ENCODE data around the gene LDHB. TPM values are rescaled to one million over a fixed set of nuclear protein-coding genes. Genes with fewer than 3 reads are reported as not detected.
"Not testable (repeated sequence)": the region's sequence is repeated elsewhere in the genome, so short reads cannot be mapped to it uniquely, and the experiment has no call there.

Gene LDHB
- total and polyA plus RNA-seq, 2 experiments from 2014 or later = 842 to 1,792 TPM

GRCh38 chr12:21598651-21599050 is 59.0 kb downstream of the LDHB start:
- no peaks in the 10 kb centered on the region for H3K4me1 ChIP-seq (ENCODE audit: low read depth)
- no peak for DNase-seq (ENCODE audit: low read depth in 1 of 2, low spot score in 1 of 2)
- no peak overlapping the region for H3K4me3 ChIP-seq
- TF ChIP-seq, protein P1, sequence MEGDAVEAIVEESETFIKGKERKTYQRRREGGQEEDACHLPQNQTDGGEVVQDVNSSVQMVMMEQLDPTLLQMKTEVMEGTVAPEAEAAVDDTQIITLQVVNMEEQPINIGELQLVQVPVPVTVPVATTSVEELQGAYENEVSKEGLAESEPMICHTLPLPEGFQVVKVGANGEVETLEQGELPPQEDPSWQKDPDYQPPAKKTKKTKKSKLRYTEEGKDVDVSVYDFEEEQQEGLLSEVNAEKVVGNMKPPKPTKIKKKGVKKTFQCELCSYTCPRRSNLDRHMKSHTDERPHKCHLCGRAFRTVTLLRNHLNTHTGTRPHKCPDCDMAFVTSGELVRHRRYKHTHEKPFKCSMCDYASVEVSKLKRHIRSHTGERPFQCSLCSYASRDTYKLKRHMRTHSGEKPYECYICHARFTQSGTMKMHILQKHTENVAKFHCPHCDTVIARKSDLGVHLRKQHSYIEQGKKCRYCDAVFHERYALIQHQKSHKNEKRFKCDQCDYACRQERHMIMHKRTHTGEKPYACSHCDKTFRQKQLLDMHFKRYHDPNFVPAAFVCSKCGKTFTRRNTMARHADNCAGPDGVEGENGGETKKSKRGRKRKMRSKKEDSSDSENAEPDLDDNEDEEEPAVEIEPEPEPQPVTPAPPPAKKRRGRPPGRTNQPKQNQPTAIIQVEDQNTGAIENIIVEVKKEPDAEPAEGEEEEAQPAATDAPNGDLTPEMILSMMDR (IDR thresholded peaks at IDR 0.05; ENCODE audit: low read depth, low read length) = no peak
- no peak overlapping the region for H3K27ac ChIP-seq
- H3K27me3 ChIP-seq = no peaks in the 10 kb centered on the region
- no peaks in the 10 kb centered on the region for H3K36me3 ChIP-seq
- H3K9me3 ChIP-seq (ENCODE audit: low read depth) = no peaks in the 10 kb centered on the region

DNA sequence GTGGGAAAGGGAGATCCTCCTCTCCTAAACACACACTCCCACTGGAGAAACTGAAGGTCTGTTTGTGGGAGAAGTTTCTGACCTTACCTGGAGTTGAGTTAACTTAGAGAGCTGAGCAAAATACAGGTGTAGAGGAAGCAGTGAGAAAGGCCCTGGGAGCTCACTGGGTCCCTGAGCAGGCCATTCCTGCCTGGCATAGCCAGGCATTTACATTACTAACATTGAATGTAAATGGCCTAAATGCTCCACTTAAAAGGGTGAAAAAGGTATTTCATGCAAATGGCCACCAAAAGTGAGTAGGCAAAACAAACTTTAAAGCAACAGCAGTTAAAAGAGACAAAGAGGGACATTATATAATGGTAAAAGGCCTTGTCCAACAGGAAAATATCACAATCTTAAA is 62.3 kb downstream of the LDHB start:
- not testable (repeated sequence) for DNase-seq (ENCODE audit: low read depth in 1 of 2, low spot score in 1 of 2); H3K4me3 ChIP-seq; H3K27me3 ChIP-seq; H3K4me1 ChIP-seq (ENCODE audit: low read depth); H3K9me3 ChIP-seq (ENCODE audit: low read depth); H3K36me3 ChIP-seq; H3K27ac ChIP-seq

DNA sequence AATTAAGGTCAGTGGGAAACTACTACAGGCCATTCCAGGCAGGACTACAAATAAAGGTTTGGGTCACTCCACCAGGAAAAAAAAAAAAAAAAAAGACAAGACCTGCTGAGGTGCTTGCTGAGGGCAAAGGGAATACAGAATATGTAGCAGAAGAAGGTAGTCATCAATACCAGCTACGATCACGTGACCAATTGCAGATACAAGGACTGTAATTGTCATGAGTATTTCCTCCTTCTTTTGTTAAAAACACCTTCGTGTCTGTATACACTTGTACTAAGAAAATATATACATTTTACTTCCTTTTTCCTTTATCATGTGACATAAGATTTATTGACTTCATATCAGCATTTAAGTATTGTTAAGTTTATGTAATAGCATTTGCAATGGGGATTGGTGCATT is 72.2 kb downstream of the LDHB start:
- no peaks in the 10 kb centered on the region for H3K27me3 ChIP-seq
- no peaks in the 10 kb centered on the region for H3K36me3 ChIP-seq
- no peak for DNase-seq (ENCODE audit: low read depth in 1 of 2, low spot score in 1 of 2)
- TF ChIP-seq, protein P1 (IDR thresholded peaks at IDR 0.05; ENCODE audit: low read depth, low read length) = no peak
- H3K27ac ChIP-seq = no peak overlapping the region
- H3K9me3 ChIP-seq (ENCODE audit: low read depth) = no peaks in the 10 kb centered on the region
- no peaks in the 10 kb centered on the region for H3K4me1 ChIP-seq (ENCODE audit: low read depth)
- no peak overlapping the region for H3K4me3 ChIP-seq

Other genes starting within 250 kb of the LDHB start
- gene PYROXD1, start 220.2 kb downstream of the LDHB start, total RNA-seq = 2.2 and 4.3 TPM in 2 replicates
- 3.6 and 4.4 TPM in 2 replicates for gene PYROXD1, start 220.2 kb downstream of the LDHB start, polyA plus RNA-seq
- 13.6 and 17.0 TPM in 2 replicates for gene RECQL, start 156.2 kb downstream of the LDHB start, total RNA-seq
- 11.8 and 14.7 TPM in 2 replicates for gene RECQL, start 156.2 kb downstream of the LDHB start, polyA plus RNA-seq
- gene GOLT1B, start 156.1 kb downstream of the LDHB start, total RNA-seq = 7.9 and 9.0 TPM in 2 replicates
- 13.1 and 18.9 TPM in 2 replicates for gene GOLT1B, start 156.1 kb downstream of the LDHB start, polyA plus RNA-seq
- gene SPX, start 131.5 kb downstream of the LDHB start, total RNA-seq = 1.5 and 3.0 TPM in 2 replicates
- 1.1 and 2.4 TPM in 2 replicates for gene SPX, start 131.5 kb downstream of the LDHB start, polyA plus RNA-seq
- not detected in 2 replicates for gene GYS2, start 53.0 kb downstream of the LDHB start, total RNA-seq
- gene GYS2, start 53.0 kb downstream of the LDHB start, polyA plus RNA-seq = not detected in 2 replicates
- 9.7 and 11.4 TPM in 2 replicates for gene KCNJ8, start 116.9 kb upstream of the LDHB start, total RNA-seq
- 9.4 and 11.0 TPM in 2 replicates for gene KCNJ8, start 116.9 kb upstream of the LDHB start, polyA plus RNA-seq